Transverse colon (tissue), 4 donors: Measurements from ENCODE around the gene NRG2. TPM values are rescaled to one million over a fixed set of nuclear protein-coding genes. Genes with fewer than 3 reads are reported as not detected.
A peak's percentile ranks its signal among the peaks of the same experiment; 100 is the strongest.

Experiments
- DNase-seq: peaks from one replicate; pipeline ENCODE4 v3.0.0-alpha.2; 2019
- H3K27ac ChIP-seq, 4 donors: fragments of 200-600 bp; sonication (generic); 2 replicates each; pipeline ENCODE4 v1.5.1; 2016 to 2018; ENCODE audit warnings: inconsistent platforms in 4 of 4
- H3K27me3 ChIP-seq: fragments of 200-600 bp; sonication (generic); 2 replicates; pipeline ENCODE4 v1.5.1; 2017; ENCODE audit warnings: inconsistent platforms
- H3K36me3 ChIP-seq, 4 donors: fragments of 200-600 bp; sonication (generic); 2 replicates each; pipeline ENCODE4 v1.5.1; 2017 to 2019; ENCODE audit warnings: inconsistent platforms in 4 of 4
- H3K4me1 ChIP-seq, 4 donors: fragments of 200-600 bp; sonication (generic); 2 replicates each; pipeline ENCODE4 v1.5.1; 2017 to 2020; ENCODE audit warnings: inconsistent platforms in 4 of 4
- H3K4me3 ChIP-seq, 4 donors: fragments of 200-600 bp; sonication (generic); 1 replicate in 1 of 4; 2 replicates in 3 of 4; pipeline versions ENCODE4 v1.5.1 to v1.6.1; 2017 to 2019; ENCODE audit warnings: inconsistent platforms in 4 of 4
- H3K9me3 ChIP-seq, 2 donors: fragments of 200-600 bp; sonication (generic); 2 replicates each; pipeline ENCODE4 v1.5.1; 2017 to 2019; ENCODE audit warnings: inconsistent platforms in 2 of 2
- EP300 ChIP-seq: sonication (generic); formaldehyde crosslinking; IDR thresholded peaks from one replicate; pipeline ENCODE4 v1.6.1; 2017; ENCODE audit warnings: antibody characterized with exemption, low read depth
- POLR2A ChIP-seq: fragments of 450-650 bp; IDR thresholded peaks from one replicate; pipeline ENCODE4 v1.6.1; 2016; ENCODE audit warnings: antibody characterized with exemption, mild to moderate bottlenecking, moderate library complexity
- POLR2AphosphoS5 ChIP-seq, 3 donors: sonication (generic); formaldehyde crosslinking; IDR thresholded peaks; one replicate each; pipeline ENCODE4 v1.6.1; 2016; ENCODE audit warnings: antibody characterized with exemption in 3 of 3
- WGBS, 2 donors: methylation state at CpG; one replicate each; pipeline ENCODE4 v1.1.5; 2018; ENCODE audit warnings: low coverage in 1 of 2; 5-methylcytosine and 5-hydroxymethylcytosine counted together
- in situ Hi-C, 4 donors: fragments of 200-750 bp; cut with MboI; loops; one replicate each; pipeline versions ENCODE4 v1.15.0 to v1.15.1; 2017; ENCODE audit warnings: low sequenced_read_pairs in 3 of 4, low pct_ligation_motif_present in 1 of 4, low pct_unique_long_range_greater_than_20kb in 1 of 4
- intact Hi-C: fragments of 100-400 bp; cut with DNase I; formaldehyde crosslinking; loops from one replicate; pipeline ENCODE4 v1.15.1; 2023; ENCODE audit warnings: low total_unique reads
- total RNA-seq, 4 donors: library from RNA; depleted of rRNA; stranded (reverse); fragments of >200 nt; gene quantifications; one replicate each; pipeline ENCODE4 v1.1.0, GENCODE V29; 2016
- TF ChIP-seq, protein P1 (sequence below), 5 experiments: fragments of 200-600 bp in 3 of 5; fragments of 450-650 bp in 2 of 5; sonication (generic) in 3 of 5; IDR thresholded peaks; 1 replicate in 2 of 5; 2 replicates in 3 of 5; pipeline ENCODE4 v1.5.1; 2016 to 2017; ENCODE audit warnings: antibody characterized with exemption in 5 of 5, inconsistent platforms in 3 of 5, mild to moderate bottlenecking in 2 of 5, moderate library complexity in 1 of 5

Gene NRG2
- total RNA-seq, 4 donors from 2014 or later = 0.68 to 12.3 (median 0.95) TPM; not detected in 1

DNA sequence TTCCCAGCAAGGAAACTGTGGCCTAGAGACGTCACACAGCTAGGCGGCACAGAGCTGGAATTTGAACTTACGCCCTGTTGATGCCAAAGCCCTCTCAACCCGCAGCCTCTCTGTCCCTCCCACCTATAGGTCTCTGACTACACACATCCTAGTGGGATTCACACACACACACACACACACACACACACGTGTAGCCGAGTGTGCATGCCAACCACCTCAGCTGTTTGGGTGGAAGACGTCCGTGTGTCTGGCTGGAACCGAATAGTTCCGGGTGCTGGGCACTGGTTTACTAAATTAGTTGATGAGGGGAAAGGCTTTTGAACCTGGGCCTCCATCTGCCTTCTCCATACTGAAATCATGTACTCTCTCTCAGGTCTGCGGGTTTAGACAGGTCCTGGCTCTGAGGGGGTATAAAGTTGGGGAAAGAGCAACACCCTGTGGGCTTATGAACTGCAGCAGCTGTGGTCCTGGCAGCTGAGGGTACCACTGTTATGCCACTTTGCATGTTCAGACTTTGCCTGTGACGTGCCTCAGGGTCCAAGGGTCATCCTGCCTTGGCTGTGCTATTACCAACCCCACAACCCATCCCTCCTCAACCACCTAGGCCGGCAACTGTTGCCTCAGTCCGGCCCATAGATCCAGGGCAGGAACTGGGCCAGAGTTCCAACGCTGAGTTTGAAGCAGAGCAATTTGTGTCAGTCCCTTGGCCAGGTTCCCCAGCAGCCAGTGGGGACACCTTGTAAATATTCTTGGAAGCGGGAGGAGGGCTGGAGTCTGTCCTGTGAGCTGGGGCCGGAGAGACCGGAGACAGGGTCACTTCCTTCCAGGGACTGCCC is 197.0 kb downstream of the NRG2 start:
- Histone ChIP-seq H3K27ac (no peak overlapping the region), H3K4me3 (no peak overlapping the region), H3K36me3 (no peaks in the 10 kb centered on the region), H3K9me3 (no peaks in the 10 kb centered on the region), H3K27me3 (peaks cover 43% of the 10 kb centered on the region), H3K4me1 (peaks cover 4 to 10% (median 8%) of the 10 kb centered on the region in 4 donors)
- 62 to 67% methylated on average over 3 to 18 of the region's 18 CpGs for WGBS, 2 donors
- TF ChIP-seq EP300 (no peak), POLR2AphosphoS5 (IDR thresholded peaks at IDR 0.05) (no peak), POLR2A (no peak)
- TF ChIP-seq, protein P1, sequence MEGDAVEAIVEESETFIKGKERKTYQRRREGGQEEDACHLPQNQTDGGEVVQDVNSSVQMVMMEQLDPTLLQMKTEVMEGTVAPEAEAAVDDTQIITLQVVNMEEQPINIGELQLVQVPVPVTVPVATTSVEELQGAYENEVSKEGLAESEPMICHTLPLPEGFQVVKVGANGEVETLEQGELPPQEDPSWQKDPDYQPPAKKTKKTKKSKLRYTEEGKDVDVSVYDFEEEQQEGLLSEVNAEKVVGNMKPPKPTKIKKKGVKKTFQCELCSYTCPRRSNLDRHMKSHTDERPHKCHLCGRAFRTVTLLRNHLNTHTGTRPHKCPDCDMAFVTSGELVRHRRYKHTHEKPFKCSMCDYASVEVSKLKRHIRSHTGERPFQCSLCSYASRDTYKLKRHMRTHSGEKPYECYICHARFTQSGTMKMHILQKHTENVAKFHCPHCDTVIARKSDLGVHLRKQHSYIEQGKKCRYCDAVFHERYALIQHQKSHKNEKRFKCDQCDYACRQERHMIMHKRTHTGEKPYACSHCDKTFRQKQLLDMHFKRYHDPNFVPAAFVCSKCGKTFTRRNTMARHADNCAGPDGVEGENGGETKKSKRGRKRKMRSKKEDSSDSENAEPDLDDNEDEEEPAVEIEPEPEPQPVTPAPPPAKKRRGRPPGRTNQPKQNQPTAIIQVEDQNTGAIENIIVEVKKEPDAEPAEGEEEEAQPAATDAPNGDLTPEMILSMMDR (IDR thresholded peaks at IDR 0.05) = no peak
- no peak for DNase-seq
- intact Hi-C loops = no loop called here
- in situ Hi-C loops = no loop called here

DNA sequence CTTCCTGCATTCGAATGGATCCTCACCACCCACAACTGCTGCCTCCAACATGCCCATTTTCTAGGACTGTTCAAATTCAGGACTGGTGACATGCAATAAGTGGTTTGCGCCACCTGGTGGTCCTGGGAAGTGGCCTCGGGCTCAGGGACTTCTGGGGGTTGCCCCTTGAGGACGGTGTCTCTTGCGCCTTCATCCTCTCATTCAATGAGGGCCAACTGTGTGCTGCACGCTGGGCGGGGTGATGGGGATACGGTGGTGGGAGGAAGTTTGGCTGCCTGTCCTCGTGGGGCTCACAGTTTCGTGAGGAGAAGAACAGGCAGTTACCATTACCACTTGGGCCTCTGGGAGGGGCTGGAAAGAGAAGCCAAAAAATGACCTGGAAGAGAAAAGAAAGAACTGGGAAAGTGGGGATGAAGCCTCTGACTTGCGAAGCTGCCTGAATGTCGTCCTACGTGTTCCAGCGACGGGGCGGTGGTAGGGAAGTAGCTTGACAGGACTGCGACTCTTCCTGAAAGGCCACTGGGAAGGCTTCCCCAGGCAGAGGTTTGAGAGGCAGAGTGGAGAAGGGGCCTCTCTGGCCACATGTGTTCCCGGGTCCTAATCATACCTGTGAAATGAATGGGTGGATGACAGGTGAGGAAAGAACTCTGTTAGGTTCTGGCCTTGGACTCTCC is 198.5 kb downstream of the NRG2 start:
- intact Hi-C loops = no loop called here

DNA sequence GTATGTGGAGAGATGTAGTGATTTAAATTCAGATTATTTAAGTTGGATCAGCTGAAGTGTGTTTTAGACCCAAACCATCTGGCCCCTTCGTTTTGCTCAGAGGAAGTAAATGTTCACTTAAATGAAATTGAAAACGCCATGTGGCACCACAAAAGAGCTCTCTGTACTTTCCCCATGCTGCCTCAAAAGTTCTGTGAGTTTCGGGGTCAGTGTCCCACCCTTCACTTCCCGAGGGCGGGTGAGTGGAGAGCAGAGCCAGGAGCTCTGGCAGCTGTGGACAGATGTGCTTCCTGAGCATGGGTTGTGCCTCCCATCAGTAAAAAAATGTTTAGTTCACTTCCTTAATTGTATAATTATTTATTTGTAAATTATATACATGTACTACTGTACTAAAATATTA is 199.1 kb downstream of the NRG2 start:
- peaks cover 4 to 10% (median 8%) of the 10 kb centered on the region in 4 donors for H3K4me1 ChIP-seq
- no peaks in the 10 kb centered on the region for H3K9me3 ChIP-seq
- no peak for DNase-seq
- no peak for TF ChIP-seq POLR2A
- no peak for TF ChIP-seq POLR2AphosphoS5 (IDR thresholded peaks at IDR 0.05)
- TF ChIP-seq, protein P1 (IDR thresholded peaks at IDR 0.05) = no peak
- no peak for TF ChIP-seq EP300
- H3K4me3 ChIP-seq = no peak overlapping the region
- no peak overlapping the region for H3K27ac ChIP-seq
- intact Hi-C loops = loop anchor here (2.0 kb wide), 1 partner anchor 31 kb away; no protein-coding TSS in a partner anchor
- peaks cover 43% of the 10 kb centered on the region for H3K27me3 ChIP-seq
- 27 to 46% methylated on average over 3 to 5 of the region's 5 CpGs for whole genome bisulfite sequencing, 2 donors
- in situ Hi-C loops = loop anchor here in 1 of 4 donors (5.0 kb wide), 1 partner anchor 57 kb away; no protein-coding TSS in a partner anchor
- H3K36me3 ChIP-seq = no peaks in the 10 kb centered on the region

More for the DNA sequence above, 198.5 kb downstream of the NRG2 start:
- Histone ChIP-seq H3K9me3 (no peaks in the 10 kb centered on the region), H3K4me1 (peaks cover 4 to 10% (median 8%) of the 10 kb centered on the region in 4 donors), H3K27me3 (peaks cover 43% of the 10 kb centered on the region), H3K27ac (no peak overlapping the region), H3K4me3 (no peak overlapping the region), H3K36me3 (no peaks in the 10 kb centered on the region)
- no peak for TF ChIP-seq POLR2A
- TF ChIP-seq, protein P1 (IDR thresholded peaks at IDR 0.05) = peak; percentile 52 to 59 (median 58)
- in situ Hi-C loops = loop anchor here in 1 of 4 donors (5.0 kb wide), 1 partner anchor 57 kb away; no protein-coding TSS in a partner anchor
- WGBS, 2 donors = 21 to 52% methylated on average over 2 to 18 of the region's 18 CpGs
- peak; percentile 74 for DNase-seq

DNA sequence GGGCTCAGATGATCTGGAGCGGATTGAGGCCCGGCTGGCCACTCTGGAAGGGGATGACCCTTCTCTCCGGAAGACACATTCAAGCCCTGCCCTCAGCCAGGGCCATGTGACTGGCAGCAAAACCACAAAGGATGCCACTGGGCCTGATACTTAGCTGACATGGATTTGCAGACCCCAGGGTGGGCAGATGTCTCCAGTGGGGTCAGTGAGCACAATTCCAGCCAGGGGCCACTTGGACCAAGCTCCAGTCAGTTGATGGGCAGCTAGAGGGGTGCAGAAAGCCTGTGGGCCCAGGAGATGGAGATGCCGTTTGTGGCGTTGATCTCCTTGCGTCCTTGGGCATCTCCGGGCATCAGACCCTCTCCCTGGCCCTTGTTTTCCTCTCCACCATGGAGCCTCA is 200.8 kb downstream of the NRG2 start:
- intact Hi-C loops = loop anchor here (2.0 kb wide), 1 partner anchor 30 kb away; no protein-coding TSS in a partner anchor
- H3K36me3 ChIP-seq = no peaks in the 10 kb centered on the region
- WGBS, 2 donors = 90% methylated on average over 2 to 7 of the region's 7 CpGs
- DNase-seq = no peak
- no peak for TF ChIP-seq POLR2AphosphoS5 (IDR thresholded peaks at IDR 0.05)
- H3K9me3 ChIP-seq = no peaks in the 10 kb centered on the region
- H3K4me3 ChIP-seq = no peak overlapping the region
- peaks cover 0 to 3% (median 2%) of the 10 kb centered on the region in 4 donors for H3K4me1 ChIP-seq
- in situ Hi-C loops = loop anchor here in 1 of 4 donors (5.0 kb wide), 1 partner anchor 55 kb away; no protein-coding TSS in a partner anchor
- no peak overlapping the region for H3K27ac ChIP-seq
- H3K27me3 ChIP-seq = peaks cover 31% of the 10 kb centered on the region
